ENCODE data around the gene UGT1A4.

- no peak for TF ChIP-seq E2F1 (CRISPR knock-in tag; IDR thresholded peaks at IDR 0.05)
- no peak for TF ChIP-seq POLR3A (IDR thresholded peaks at IDR 0.05; ENCODE audit: borderline replicate concordance, extremely low read depth, insufficient read depth, insufficient read length)
- TF ChIP-seq ATF3 (IDR thresholded peaks at IDR 0.05) = no peak
- no peak for TF ChIP-seq ATF3 (CRISPR knock-in tag; conservative IDR thresholded peaks at IDR 0.05)
- TF ChIP-seq SREBF2 (CRISPR knock-in tag; IDR thresholded peaks at IDR 0.05) = no peak
- no peak for TF ChIP-seq CTCF (IDR thresholded peaks at IDR 0.05 in 2 of 3, conservative IDR thresholded peaks at IDR 0.05 in 1 of 3; ENCODE audit: insufficient read depth in 2 of 3, low read depth in 1 of 3, low read length in 3 of 3)
- TF ChIP-seq, protein P1, sequence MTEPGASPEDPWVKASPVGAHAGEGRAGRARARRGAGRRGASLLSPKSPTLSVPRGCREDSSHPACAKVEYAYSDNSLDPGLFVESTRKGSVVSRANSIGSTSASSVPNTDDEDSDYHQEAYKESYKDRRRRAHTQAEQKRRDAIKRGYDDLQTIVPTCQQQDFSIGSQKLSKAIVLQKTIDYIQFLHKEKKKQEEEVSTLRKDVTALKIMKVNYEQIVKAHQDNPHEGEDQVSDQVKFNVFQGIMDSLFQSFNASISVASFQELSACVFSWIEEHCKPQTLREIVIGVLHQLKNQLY (CRISPR knock-in tag; conservative IDR thresholded peaks at IDR 0.05) = no peak
- TF ChIP-seq, protein P2, sequence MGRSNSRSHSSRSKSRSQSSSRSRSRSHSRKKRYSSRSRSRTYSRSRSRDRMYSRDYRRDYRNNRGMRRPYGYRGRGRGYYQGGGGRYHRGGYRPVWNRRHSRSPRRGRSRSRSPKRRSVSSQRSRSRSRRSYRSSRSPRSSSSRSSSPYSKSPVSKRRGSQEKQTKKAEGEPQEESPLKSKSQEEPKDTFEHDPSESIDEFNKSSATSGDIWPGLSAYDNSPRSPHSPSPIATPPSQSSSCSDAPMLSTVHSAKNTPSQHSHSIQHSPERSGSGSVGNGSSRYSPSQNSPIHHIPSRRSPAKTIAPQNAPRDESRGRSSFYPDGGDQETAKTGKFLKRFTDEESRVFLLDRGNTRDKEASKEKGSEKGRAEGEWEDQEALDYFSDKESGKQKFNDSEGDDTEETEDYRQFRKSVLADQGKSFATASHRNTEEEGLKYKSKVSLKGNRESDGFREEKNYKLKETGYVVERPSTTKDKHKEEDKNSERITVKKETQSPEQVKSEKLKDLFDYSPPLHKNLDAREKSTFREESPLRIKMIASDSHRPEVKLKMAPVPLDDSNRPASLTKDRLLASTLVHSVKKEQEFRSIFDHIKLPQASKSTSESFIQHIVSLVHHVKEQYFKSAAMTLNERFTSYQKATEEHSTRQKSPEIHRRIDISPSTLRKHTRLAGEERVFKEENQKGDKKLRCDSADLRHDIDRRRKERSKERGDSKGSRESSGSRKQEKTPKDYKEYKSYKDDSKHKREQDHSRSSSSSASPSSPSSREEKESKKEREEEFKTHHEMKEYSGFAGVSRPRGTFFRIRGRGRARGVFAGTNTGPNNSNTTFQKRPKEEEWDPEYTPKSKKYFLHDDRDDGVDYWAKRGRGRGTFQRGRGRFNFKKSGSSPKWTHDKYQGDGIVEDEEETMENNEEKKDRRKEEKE (IDR thresholded peaks at IDR 0.05; ENCODE audit: borderline replicate concordance in 1 of 2, control insufficient read depth in 1 of 2, low read depth in 2 of 2, low read length in 1 of 2) = no peak
These were observed 28.1 kb upstream of the UGT1A4 start for GRCh38 chr2:233690444-233690843.

Measured in K562 (cell line).